ENCODE measurements around the gene HTT. TPM values are rescaled to one million over a fixed set of nuclear protein-coding genes. Genes with fewer than 3 reads are reported as not detected.

The HTT gene
- total RNA-seq, 1 experiment from 2014 or later: 37.4 TPM

DNA sequence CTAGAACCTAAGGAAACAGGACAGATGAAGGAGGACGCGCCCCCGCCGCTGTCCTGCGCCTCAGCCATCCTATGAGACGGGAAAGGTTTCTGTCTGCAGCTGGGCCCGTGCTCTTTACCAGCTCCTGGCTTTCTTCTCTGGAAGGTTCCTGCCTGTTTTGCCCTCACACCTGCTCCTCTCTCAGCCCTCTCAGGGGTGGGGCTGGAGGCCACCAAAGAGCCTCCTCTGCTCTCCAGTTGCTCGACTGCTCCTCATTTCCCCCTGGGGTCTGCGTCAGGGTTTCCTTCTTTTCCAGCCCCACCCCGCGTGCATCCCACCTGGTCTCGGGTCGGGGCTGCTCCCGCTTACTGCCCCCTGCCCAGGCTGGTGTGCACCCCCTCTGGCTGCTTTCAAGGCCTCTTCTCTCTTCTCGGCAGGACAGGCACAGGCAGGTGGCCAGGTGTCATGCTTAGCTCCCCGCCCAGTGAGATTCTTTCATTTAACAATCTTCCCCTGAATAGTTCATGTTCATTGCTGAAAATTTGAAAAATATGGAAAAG is 4.8 kb upstream of the HTT start:
- no peak for ATAC-seq
- DNase-seq (ENCODE audit: low read depth, low spot score): no peak
- ChIA-PET RAD21 (ENCODE audit: low non-redundant PET in 1 of 2, low total read pairs in 2 of 2, uncharacterized antibody in 2 of 2, unreplicated experiment in 2 of 2) (no interaction called here), CTCF (no interaction called here), POLR2A (no interaction called here)
- no TSS peak for BruUV-seq (replicated peaks)
- Histone ChIP-seq H2AFZ (ENCODE audit: low read depth, low read length, poor library complexity, severe bottlenecking) (no peak overlapping the region), H3K9ac (ENCODE audit: low read length) (no peak overlapping the region), H3K4me3 (replicated peaks in 1 of 2; ENCODE audit: low read depth in 1 of 2, low read length in 2 of 2) (no peak overlapping the region), H3K9me3 (ENCODE audit: control insufficient read depth in 1 of 2, insufficient read depth in 1 of 2, low read depth in 1 of 2, low read length in 2 of 2) (no peaks in the 10 kb centered on the region), H3K27ac (ENCODE audit: low read depth, low read length) (no peak overlapping the region), H3K9me2 (ENCODE audit: insufficient read depth) (no peaks in the 10 kb centered on the region), H3K79me2 (ENCODE audit: insufficient read depth, low read length) (no peaks in the 10 kb centered on the region), H3K4me1 (ENCODE audit: control insufficient read depth in 1 of 2, insufficient read depth in 2 of 2, low read length in 2 of 2) (peaks cover 7 to 10% of the 10 kb centered on the region in 2 experiments; a peak in 3 of 4 replicates), H3K27me3 (ENCODE audit: insufficient read depth, low read length) (no peaks in the 10 kb centered on the region), H3K36me3 (ENCODE audit: control insufficient read depth in 1 of 2, insufficient read depth in 2 of 2, low read length in 2 of 2) (no peaks in the 10 kb centered on the region), H4K20me1 (ENCODE audit: insufficient read depth) (no peaks in the 10 kb centered on the region), H3K4me2 (ENCODE audit: low read length) (no peak overlapping the region)
- intact Hi-C loops (cut with micrococcal nuclease): no loop called here
- no peak for TF ChIP-seq POLR2A (IDR thresholded peaks at IDR 0.05; ENCODE audit: borderline replicate concordance, extremely low read depth, insufficient read depth, insufficient read length)
- no peak for TF ChIP-seq CBX3 (IDR thresholded peaks at IDR 0.05; ENCODE audit: low read depth)
- no peak for TF ChIP-seq EZH2 (IDR thresholded peaks at IDR 0.05)
- TF ChIP-seq EGR1 (IDR thresholded peaks at IDR 0.05; ENCODE audit: low read depth): no peak
- no peak for TF ChIP-seq SIN3A (IDR thresholded peaks at IDR 0.05; ENCODE audit: low read depth)
- TF ChIP-seq TCF7L2 (IDR thresholded peaks at IDR 0.05; ENCODE audit: borderline replicate concordance, extremely low read depth, insufficient read depth, insufficient read length): no peak
- TF ChIP-seq, protein P1, sequence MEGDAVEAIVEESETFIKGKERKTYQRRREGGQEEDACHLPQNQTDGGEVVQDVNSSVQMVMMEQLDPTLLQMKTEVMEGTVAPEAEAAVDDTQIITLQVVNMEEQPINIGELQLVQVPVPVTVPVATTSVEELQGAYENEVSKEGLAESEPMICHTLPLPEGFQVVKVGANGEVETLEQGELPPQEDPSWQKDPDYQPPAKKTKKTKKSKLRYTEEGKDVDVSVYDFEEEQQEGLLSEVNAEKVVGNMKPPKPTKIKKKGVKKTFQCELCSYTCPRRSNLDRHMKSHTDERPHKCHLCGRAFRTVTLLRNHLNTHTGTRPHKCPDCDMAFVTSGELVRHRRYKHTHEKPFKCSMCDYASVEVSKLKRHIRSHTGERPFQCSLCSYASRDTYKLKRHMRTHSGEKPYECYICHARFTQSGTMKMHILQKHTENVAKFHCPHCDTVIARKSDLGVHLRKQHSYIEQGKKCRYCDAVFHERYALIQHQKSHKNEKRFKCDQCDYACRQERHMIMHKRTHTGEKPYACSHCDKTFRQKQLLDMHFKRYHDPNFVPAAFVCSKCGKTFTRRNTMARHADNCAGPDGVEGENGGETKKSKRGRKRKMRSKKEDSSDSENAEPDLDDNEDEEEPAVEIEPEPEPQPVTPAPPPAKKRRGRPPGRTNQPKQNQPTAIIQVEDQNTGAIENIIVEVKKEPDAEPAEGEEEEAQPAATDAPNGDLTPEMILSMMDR (IDR thresholded peaks at IDR 0.05 in 2 of 3, conservative IDR thresholded peaks at IDR 0.05 in 1 of 3; ENCODE audit: borderline replicate concordance in 1 of 3, insufficient read depth in 1 of 3, low read depth in 2 of 3, low read length in 2 of 3): no peak
- TF ChIP-seq JUND (IDR thresholded peaks at IDR 0.05): no peak
- TF ChIP-seq, protein P2, sequence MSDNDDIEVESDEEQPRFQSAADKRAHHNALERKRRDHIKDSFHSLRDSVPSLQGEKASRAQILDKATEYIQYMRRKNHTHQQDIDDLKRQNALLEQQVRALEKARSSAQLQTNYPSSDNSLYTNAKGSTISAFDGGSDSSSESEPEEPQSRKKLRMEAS (IDR thresholded peaks at IDR 0.05): no peak
- TF ChIP-seq POLR2AphosphoS5 (IDR thresholded peaks at IDR 0.05; ENCODE audit: low read depth, low read length): no peak
- TF ChIP-seq RAD21 (IDR thresholded peaks at IDR 0.05; ENCODE audit: low read depth): no peak
- TF ChIP-seq, protein P3, sequence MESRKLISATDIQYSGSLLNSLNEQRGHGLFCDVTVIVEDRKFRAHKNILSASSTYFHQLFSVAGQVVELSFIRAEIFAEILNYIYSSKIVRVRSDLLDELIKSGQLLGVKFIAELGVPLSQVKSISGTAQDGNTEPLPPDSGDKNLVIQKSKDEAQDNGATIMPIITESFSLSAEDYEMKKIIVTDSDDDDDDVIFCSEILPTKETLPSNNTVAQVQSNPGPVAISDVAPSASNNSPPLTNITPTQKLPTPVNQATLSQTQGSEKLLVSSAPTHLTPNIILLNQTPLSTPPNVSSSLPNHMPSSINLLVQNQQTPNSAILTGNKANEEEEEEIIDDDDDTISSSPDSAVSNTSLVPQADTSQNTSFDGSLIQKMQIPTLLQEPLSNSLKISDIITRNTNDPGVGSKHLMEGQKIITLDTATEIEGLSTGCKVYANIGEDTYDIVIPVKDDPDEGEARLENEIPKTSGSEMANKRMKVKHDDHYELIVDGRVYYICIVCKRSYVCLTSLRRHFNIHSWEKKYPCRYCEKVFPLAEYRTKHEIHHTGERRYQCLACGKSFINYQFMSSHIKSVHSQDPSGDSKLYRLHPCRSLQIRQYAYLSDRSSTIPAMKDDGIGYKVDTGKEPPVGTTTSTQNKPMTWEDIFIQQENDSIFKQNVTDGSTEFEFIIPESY (IDR thresholded peaks at IDR 0.05; ENCODE audit: extremely low read depth, insufficient replicate concordance, low read length): no peak
- TF ChIP-seq FOSL1 (IDR thresholded peaks at IDR 0.05; ENCODE audit: low read depth): no peak
- TF ChIP-seq EZH2phosphoT487 (IDR thresholded peaks at IDR 0.05; ENCODE audit: borderline replicate concordance): no peak
- TF ChIP-seq CEBPB (IDR thresholded peaks at IDR 0.05; ENCODE audit: low read depth): no peak
- no peak for TF ChIP-seq SP1 (IDR thresholded peaks at IDR 0.05; ENCODE audit: low read depth)
- TF ChIP-seq YY1 (IDR thresholded peaks at IDR 0.05; ENCODE audit: extremely low read depth, insufficient replicate concordance, low read depth, low read length): no peak
- no peak for TF ChIP-seq ZFX (IDR thresholded peaks at IDR 0.05)
